ENCODE results near the gene FBXL12.

DNA sequence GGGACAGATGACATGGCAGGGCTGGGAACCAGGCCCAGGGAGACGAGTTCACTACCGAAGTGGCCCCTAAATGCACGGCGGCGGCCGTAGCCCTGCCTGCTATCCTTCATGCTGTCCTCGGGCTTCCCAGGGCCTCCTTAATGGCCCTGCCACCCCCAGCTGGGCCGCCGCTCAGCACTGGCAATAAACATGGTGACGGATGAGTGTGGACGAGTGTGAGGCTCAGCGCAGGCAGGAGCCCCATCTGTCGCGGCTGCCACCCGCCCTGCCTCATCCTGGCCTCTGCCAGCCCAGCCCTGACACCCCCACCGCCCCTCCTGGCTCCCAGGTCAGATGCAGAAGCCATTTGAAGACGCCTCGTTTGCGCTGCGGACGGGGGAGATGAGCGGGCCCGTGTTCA is 29.9 kb upstream of the FBXL12 start:
- TF ChIP-seq EZH2 (IDR thresholded peaks at IDR 0.05; ENCODE audit: borderline replicate concordance, insufficient read depth, low read length, poor library complexity, severe bottlenecking) (no peak), EP300 (conservative IDR thresholded peaks at IDR 0.05; ENCODE audit: poor library complexity, severe bottlenecking) (no peak), POLR2AphosphoS5 (IDR thresholded peaks at IDR 0.05) (no peak)
- TF ChIP-seq, protein P1, sequence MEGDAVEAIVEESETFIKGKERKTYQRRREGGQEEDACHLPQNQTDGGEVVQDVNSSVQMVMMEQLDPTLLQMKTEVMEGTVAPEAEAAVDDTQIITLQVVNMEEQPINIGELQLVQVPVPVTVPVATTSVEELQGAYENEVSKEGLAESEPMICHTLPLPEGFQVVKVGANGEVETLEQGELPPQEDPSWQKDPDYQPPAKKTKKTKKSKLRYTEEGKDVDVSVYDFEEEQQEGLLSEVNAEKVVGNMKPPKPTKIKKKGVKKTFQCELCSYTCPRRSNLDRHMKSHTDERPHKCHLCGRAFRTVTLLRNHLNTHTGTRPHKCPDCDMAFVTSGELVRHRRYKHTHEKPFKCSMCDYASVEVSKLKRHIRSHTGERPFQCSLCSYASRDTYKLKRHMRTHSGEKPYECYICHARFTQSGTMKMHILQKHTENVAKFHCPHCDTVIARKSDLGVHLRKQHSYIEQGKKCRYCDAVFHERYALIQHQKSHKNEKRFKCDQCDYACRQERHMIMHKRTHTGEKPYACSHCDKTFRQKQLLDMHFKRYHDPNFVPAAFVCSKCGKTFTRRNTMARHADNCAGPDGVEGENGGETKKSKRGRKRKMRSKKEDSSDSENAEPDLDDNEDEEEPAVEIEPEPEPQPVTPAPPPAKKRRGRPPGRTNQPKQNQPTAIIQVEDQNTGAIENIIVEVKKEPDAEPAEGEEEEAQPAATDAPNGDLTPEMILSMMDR (IDR thresholded peaks at IDR 0.05; ENCODE audit: poor library complexity, severe bottlenecking): no peak
- TF ChIP-seq, protein P2, sequence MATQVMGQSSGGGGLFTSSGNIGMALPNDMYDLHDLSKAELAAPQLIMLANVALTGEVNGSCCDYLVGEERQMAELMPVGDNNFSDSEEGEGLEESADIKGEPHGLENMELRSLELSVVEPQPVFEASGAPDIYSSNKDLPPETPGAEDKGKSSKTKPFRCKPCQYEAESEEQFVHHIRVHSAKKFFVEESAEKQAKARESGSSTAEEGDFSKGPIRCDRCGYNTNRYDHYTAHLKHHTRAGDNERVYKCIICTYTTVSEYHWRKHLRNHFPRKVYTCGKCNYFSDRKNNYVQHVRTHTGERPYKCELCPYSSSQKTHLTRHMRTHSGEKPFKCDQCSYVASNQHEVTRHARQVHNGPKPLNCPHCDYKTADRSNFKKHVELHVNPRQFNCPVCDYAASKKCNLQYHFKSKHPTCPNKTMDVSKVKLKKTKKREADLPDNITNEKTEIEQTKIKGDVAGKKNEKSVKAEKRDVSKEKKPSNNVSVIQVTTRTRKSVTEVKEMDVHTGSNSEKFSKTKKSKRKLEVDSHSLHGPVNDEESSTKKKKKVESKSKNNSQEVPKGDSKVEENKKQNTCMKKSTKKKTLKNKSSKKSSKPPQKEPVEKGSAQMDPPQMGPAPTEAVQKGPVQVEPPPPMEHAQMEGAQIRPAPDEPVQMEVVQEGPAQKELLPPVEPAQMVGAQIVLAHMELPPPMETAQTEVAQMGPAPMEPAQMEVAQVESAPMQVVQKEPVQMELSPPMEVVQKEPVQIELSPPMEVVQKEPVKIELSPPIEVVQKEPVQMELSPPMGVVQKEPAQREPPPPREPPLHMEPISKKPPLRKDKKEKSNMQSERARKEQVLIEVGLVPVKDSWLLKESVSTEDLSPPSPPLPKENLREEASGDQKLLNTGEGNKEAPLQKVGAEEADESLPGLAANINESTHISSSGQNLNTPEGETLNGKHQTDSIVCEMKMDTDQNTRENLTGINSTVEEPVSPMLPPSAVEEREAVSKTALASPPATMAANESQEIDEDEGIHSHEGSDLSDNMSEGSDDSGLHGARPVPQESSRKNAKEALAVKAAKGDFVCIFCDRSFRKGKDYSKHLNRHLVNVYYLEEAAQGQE (IDR thresholded peaks at IDR 0.05; ENCODE audit: borderline replicate concordance): no peak
